ENCODE results near the gene SHISA2.

DNA sequence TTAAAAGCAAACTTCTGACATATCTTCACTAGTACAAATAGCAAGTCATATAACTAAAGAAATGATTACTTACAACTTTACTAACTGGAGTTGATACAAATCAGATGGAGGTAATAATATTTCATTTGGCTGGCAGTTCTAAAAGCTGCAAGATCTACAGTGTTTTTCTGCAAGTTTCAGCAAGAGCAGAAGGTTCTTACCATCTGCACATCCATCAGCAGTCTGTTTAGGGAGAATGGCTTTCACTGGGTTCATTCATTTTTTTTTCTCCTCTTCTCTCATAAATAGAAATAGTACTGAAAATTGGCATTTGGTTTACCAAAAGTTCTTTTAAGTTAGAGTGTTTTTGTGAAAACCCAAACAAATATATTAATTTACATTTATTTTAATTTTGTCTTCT lies 3.1 kb upstream of the SHISA2 start:
- TF ChIP-seq EZH2 (conservative IDR thresholded peaks at IDR 0.05; ENCODE audit: low read depth, low read length) (no peak), RBM39 (IDR thresholded peaks at IDR 0.05; ENCODE audit: low read depth, low read length, poor library complexity, severe bottlenecking) (no peak), NFRKB (IDR thresholded peaks at IDR 0.05) (no peak), ZNF414 (CRISPR knock-in tag; IDR thresholded peaks at IDR 0.05) (no peak)
- TF ChIP-seq, protein P1, sequence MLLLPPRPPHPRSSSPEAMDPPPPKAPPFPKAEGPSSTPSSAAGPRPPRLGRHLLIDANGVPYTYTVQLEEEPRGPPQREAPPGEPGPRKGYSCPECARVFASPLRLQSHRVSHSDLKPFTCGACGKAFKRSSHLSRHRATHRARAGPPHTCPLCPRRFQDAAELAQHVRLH (CRISPR knock-in tag; IDR thresholded peaks at IDR 0.05; ENCODE audit: borderline replicate concordance, low read depth) = no peak

Data from HepG2 (cell line).